ENCODE results near the gene IL6. TPM values are rescaled to one million over a fixed set of nuclear protein-coding genes. Genes with fewer than 3 reads are reported as not detected.

The IL6 gene
- total and polyA plus RNA-seq, 9 of the 15 experiments (the other 6 are each of a cell fraction or from before 2014, with no cell fraction given) = 0.76 to 2.9 (median 1.5) TPM

DNA sequence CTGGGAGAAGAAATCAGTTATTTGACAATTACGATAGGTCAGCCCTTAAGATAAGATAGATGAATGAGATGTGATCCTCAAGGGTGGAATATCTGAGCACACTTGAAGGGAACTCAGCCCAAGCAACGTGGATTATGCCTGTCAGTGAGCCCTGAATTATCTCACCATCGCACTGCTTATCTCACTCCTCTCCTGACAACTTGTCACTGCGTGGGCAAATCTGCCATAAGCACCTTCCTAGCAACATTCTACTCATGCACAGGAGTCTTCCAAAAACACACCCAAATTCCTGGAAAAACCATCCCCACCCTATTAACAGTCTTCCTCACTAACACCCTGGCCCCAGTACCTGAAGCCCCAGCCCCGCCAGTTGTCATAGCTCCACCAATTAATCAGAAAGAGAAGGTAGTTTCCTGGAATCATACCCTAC, 46.5 kb upstream of the IL6 start (continued):
- TF ChIP-seq, protein P1, sequence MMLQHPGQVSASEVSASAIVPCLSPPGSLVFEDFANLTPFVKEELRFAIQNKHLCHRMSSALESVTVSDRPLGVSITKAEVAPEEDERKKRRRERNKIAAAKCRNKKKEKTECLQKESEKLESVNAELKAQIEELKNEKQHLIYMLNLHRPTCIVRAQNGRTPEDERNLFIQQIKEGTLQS (IDR thresholded peaks at IDR 0.05) = peak; percentile 22; the same call in 1 of the 2 replicates
- TF ChIP-seq, protein P1 (CRISPR knock-in tag; conservative IDR thresholded peaks at IDR 0.05) = no peak
- TF ChIP-seq NFATC3 (IDR thresholded peaks at IDR 0.05) = no peak; the same call in 1 of the 2 replicates
- TF ChIP-seq ATF7 (IDR thresholded peaks at IDR 0.05) = peak; percentile 69
- peak; percentile 76 for TF ChIP-seq MTA3 (IDR thresholded peaks at IDR 0.05; ENCODE audit: borderline replicate concordance)
- TF ChIP-seq, protein P2, sequence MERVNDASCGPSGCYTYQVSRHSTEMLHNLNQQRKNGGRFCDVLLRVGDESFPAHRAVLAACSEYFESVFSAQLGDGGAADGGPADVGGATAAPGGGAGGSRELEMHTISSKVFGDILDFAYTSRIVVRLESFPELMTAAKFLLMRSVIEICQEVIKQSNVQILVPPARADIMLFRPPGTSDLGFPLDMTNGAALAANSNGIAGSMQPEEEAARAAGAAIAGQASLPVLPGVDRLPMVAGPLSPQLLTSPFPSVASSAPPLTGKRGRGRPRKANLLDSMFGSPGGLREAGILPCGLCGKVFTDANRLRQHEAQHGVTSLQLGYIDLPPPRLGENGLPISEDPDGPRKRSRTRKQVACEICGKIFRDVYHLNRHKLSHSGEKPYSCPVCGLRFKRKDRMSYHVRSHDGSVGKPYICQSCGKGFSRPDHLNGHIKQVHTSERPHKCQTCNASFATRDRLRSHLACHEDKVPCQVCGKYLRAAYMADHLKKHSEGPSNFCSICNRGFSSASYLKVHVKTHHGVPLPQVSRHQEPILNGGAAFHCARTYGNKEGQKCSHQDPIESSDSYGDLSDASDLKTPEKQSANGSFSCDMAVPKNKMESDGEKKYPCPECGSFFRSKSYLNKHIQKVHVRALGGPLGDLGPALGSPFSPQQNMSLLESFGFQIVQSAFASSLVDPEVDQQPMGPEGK (CRISPR knock-in tag; IDR thresholded peaks at IDR 0.05; ENCODE audit: borderline replicate concordance) = no peak
- TF ChIP-seq GABPA (tag; conservative IDR thresholded peaks at IDR 0.05; ENCODE audit: low read depth) = no peak
- no peak for TF ChIP-seq NFRKB (IDR thresholded peaks at IDR 0.05; ENCODE audit: low read depth)
- TF ChIP-seq, protein P3, sequence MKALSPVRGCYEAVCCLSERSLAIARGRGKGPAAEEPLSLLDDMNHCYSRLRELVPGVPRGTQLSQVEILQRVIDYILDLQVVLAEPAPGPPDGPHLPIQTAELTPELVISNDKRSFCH (CRISPR knock-in tag; IDR thresholded peaks at IDR 0.05) = no peak
- TF ChIP-seq, protein P3 (tag; IDR thresholded peaks at IDR 0.05) = no peak; the same call in 1 of the 2 replicates
- peak; percentile 30; the same call in 1 of the 2 replicates for TF ChIP-seq NFIC (IDR thresholded peaks at IDR 0.05)
- TF ChIP-seq ZEB2 (IDR thresholded peaks at IDR 0.05) = peak; percentile 96
- peak in 1 of 2 experiments; percentile 57; a peak in 1 of 4 replicates for TF ChIP-seq ETV6 (IDR thresholded peaks at IDR 0.05; ENCODE audit: borderline replicate concordance in 1 of 2, low read depth in 2 of 2, low read length in 1 of 2)
- TF ChIP-seq ETV6 (CRISPR knock-in tag; IDR thresholded peaks at IDR 0.05; ENCODE audit: borderline replicate concordance) = no peak
- peak; percentile 32; the same call in 1 of the 2 replicates for TF ChIP-seq MYNN (IDR thresholded peaks at IDR 0.05)
- TF ChIP-seq MYNN (CRISPR knock-in tag; IDR thresholded peaks at IDR 0.05) = no peak
- TF ChIP-seq, protein P4, sequence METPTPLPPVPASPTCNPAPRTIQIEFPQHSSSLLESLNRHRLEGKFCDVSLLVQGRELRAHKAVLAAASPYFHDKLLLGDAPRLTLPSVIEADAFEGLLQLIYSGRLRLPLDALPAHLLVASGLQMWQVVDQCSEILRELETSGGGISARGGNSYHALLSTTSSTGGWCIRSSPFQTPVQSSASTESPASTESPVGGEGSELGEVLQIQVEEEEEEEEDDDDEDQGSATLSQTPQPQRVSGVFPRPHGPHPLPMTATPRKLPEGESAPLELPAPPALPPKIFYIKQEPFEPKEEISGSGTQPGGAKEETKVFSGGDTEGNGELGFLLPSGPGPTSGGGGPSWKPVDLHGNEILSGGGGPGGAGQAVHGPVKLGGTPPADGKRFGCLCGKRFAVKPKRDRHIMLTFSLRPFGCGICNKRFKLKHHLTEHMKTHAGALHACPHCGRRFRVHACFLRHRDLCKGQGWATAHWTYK (CRISPR knock-in tag; IDR thresholded peaks at IDR 0.05) = peak; percentile 33; the same call in 1 of the 2 replicates
- no peak for TF ChIP-seq ZBTB8A (IDR thresholded peaks at IDR 0.05; ENCODE audit: partially characterized antibody)
